ENCODE results near the gene SMU1.

The SMU1 gene

GRCh38 chr9:33076046-33077004 is at the start of gene SMU1:
Gene SMU1 (minus strand): TSS chr9:33076674. CDS start chr9:33076608, 66 bp downstream.
- peak; percentile 99 for DNase-seq

GRCh38 chr9:33125461-33125860 is 49.0 kb upstream of the SMU1 start:
- no peak for DNase-seq

- no peak for DNase-seq
These were observed 48.4 kb upstream of the SMU1 start for GRCh38 chr9:33124751-33125381.

GRCh38 chr9:33124046-33124445 is 47.6 kb upstream of the SMU1 start:
- no peak for DNase-seq

- DNase-seq = no peak
These were observed 47.0 kb upstream of the SMU1 start for GRCh38 chr9:33123407-33124031.

- DNase-seq = no peak
These were observed 44.1 kb upstream of the SMU1 start for GRCh38 chr9:33120620-33121019.

DNA sequence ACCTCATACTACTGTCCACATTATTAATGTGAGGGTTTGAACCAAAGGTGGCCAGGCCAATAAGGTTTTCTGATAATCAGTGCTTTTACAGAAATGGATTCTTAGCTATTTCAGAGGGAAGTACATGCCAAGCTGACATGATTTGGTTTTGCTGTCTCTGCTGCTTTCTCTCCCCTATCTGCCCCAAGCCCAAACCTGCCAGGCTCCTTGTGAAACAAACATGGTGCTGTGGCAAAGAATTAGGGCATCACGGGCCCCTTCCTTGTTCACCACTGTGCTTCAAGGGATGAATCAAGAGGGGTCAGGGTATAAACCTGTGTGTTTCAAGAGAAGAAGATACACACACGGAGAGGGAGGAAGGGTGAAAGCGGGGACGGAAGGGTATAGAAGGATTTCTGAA is 41.3 kb upstream of the SMU1 start:
- DNase-seq = no peak

DNA sequence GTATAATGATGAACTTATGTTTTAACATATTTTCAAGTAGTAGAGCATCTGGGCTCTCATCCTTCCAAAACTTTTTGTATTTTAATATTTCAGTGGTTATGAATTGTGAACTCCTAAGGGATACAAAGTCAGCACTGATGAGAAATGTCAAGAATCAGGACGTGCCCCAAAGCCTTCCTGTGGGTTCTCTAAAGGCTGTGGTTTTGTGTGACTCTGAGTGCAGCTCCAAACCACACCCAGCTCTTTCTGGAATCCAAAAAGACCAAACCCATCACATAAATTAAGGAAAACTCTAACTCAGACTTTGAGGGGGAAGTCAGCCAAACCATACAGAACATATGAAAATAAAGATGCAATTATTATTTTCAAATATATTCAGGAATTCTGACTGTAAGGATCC is 40.8 kb upstream of the SMU1 start:
- DNase-seq = no peak

- DNase-seq = no peak
These were observed 40.4 kb upstream of the SMU1 start for GRCh38 chr9:33116860-33117259.

DNA sequence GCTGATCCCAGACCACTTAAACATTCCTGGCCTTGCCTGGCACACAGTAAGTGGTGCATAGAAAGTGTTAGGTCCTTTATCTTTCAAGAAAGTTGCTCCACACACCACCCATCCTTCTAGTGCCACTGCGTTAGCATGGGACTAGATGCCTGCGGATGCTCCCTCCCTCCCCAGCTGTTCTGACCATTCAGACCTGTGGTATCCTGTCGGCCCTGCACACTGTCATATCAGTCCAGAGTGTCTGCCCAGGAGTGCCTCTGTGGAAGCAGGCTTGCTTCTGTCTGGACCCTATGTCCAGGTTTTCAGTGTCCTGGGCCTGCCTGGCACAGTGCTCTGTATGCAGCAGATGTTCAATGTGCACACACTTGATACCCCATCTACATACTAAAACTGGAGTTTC is 38.3 kb upstream of the SMU1 start:
- no peak for DNase-seq

- DNase-seq = no peak
These were observed 37.5 kb upstream of the SMU1 start for GRCh38 chr9:33113799-33114547.

GRCh38 chr9:33112094-33112493 is 35.6 kb upstream of the SMU1 start:
- DNase-seq = no peak

- no peak for DNase-seq
These were observed 35.2 kb upstream of the SMU1 start for GRCh38 chr9:33111631-33112030.

GRCh38 chr9:33110686-33111085 is 34.2 kb upstream of the SMU1 start:
- no peak for DNase-seq

DNA sequence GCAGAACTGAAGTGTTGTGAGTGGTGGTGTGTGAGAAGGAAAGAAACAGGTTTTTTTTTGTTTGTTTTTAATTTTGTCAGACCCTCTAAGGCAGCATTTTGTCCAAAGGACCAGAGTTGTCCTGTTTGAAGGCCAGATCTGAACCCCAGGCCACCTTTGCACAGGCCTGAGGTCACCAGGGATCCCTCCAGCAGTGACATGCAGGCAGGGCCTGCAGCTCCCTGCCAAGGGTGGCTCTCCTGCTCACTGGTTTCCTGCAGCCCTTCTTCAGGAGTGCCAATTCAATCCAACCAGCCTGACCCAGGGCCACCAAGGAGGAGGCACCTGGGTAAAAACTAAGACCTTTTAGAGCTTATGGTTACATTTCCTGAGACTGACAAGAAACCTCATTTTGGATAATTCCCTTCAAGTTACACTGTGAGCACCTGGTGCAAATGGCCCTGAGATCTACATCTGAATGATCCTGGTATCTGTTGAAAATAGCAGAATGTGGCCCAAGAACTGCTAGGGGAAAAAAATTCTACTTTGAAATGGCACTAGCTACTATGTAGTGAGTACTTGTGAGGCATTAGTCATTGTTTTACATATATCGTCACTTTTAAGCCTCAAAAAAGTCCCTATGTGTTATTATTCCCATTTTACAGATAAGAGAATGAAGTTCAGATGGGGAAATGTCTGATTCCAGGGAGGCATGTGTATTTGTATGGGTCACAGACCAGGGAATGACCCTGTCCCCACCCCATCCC is 33.5 kb upstream of the SMU1 start:
- DNase-seq = no peak

DNA sequence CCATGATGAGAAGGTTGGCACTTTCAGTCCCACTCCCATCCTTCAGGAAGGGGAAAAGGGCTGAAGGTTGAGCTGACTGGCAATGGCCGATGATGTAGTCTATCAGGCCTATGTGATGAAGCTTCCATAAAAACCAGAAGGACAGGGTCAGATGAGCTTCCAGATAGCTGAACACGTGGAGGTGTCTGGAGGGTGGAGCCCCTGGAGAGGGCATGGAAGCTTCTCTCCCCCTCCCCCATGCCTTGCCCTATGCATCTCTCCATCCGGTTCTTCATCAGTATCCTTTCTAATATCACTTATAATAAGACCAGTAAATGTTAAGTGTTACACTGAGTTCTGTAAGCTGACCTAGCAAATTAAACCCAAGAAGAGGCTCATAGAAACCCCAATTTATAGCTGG is 32.6 kb upstream of the SMU1 start:
- DNase-seq = no peak

DNA sequence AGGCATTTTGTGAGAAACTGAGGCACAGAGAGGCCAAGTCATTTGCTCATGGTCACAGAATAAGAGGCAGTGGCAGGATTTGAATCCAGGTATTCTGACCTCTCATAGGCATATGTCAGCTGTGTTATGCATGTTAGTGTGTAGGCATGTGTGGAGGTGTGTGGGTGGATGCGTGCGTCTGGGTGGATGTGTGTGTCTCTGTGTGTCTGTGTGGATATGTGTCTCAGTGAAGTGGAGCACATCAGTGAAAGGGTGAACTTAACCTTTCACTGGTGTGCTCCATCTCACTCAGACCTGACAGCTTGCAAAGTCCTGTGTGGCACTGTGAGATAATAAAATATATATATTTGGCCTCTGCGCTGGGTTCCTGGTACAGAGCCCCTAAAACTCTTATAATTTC is 32.0 kb upstream of the SMU1 start:
- no peak for DNase-seq

- no peak for DNase-seq
These were observed 31.3 kb upstream of the SMU1 start for GRCh38 chr9:33107762-33108161.

DNA sequence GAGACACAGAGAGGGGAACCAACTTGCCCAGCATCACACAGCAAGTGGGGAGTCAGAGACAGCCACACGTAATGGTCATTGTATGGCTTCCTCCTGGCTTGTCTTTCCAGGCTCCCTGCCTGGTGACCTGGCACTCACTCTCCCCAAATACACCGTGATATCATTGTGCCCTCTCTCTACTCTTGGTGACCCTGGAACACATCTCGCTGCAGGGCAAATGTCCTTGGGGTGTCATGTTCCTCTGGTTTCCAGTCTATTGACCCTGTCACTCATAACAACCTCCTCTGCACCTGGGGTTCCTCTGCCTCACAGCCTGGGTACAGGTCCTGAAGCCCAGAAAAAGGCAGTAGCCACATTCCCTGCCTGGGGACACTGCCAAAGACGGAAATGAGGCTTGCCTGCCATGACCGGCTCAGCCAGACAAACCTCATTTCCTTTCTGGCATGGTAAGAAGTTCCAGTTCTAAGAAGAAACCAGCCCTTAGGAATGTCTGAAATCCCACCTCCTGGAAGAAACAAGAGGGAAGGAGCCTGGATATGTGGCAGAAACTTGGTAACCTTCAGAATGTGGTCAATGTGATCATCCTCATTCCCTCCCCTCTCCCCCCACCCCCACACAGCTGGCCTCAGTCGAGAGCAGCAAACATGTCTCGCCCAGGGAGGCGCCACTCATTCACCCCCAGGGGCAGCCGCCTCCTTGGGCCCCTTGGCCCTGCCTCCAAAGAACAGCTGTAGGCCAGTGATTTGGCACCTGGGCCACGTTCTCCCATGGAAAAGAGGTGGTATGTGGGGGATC is 30.6 kb upstream of the SMU1 start:
- no peak for DNase-seq

DNA sequence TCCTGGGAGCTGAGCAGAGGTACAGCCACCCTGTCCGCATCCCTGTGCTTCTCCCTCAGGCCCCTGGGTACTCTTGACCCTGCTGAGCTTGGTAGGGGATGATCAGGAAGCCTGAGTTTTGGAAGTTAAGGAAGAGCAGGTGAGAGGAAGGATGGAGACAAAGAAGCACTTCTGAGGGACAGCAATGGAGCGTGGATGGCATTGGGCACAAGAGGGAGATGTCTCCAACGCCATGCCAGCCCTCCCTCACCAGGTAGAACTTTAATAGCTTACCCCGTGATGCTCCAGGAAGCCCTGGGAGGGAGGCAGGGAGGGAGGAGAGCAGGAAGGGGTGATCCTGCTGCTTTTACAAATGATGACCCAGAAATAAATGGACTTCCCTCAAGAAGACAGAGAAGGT is 29.9 kb upstream of the SMU1 start:
- no peak for DNase-seq

DNA sequence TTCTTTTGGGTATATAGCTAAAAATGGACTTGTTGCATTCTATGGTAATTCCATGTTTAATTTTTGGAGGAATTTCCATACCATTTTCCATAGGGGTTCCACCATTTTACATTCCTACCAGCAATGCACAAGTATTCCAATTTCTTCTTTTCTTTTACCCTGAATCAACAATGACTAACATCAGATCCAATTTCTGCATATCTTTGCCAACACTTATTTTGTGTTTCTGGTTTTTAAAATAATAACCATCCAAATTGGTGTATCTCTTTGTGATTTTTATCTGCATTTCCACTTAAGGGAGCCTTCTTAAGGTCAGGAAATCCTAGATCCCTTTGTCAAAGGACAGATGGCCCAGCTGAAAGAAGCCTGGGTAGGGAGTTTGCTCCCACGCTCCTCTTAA is 29.5 kb upstream of the SMU1 start:
- DNase-seq = no peak

DNA sequence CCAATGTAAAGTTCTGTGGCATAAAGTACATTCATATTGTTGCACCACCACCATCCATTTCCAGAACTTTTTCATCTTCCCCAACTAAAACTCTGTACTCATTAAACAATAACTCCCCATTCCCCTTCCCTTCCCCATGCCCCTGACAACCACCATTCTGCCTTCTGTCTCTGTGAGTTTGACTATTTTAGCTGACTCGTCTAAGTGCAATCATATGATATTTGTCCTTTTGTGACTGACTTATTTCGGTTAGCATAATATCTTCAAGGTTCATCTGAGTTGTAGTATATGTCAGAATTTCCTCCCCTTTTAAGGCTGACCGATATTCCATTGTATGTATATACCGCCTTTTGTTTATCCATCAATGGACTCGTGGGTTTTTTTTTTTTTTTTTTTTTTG is 29.0 kb upstream of the SMU1 start:
- no peak for DNase-seq

Data from NCI-H1092 treated with DMSO at 0.1 percent for 48 hours (cell line).